Head of caudate nucleus (tissue), 42 donors: ENCODE results near the gene LCP1.
A peak's percentile ranks its signal among the peaks of the same experiment; 100 is the strongest.

ENCODE experiments used
- DNase-seq, 42 donors: peaks; one replicate each; pipeline versions ENCODE4 v3.0.0 to v3.0.0-alpha.2; 2020 to 2021; ENCODE audit warnings: mixed read lengths in 7 of 42
- intact Hi-C: fragments of 100-400 bp; cut with DNase I; formaldehyde crosslinking; loops from one replicate; pipeline ENCODE4 v1.15.0; 2022

LCP1 gene

DNA sequence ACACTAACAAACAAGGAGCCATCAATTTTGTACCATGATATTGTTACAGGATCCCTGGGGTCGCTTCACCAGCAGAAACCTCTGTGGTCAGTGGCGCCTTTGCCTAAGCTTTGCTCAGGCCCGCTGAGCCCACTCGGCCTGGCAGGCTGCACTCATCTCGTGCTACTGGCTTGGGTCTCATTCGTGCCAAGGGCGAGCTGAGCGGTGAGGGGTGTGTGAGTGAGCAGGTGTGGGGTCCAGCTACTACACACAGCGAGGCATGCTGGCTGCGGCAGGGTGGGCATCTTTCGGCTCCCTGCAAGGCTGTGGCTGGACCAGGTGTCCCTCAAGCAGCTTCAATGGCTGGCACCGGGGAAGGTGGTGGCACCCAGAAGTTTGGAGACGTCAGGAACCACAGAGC, 96.2 kb downstream of the LCP1 start:
- DNase-seq, result no peak

DNA sequence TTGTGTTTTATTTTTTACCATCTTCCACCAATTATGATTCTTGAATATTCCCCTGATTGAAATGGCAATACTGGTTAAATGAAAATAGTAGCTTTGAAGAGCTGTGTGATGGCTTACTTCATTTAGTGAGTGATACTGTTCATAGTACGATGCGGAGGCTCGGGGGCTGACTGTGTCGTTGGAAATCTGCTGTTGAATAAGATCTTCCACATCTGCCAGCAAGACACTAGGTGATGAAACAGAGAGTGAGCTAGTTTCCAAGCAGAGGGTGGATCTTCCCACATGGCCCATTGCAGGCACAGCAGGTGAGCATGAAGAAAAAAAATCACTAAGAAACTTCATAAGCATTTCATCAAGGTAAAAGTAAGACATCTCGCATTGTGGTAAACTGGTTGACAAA, 99.7 kb downstream of the LCP1 start:
- peak in 37 of 42 donors; percentile 17 to 86 (median 57) for DNase-seq

More for the DNA sequence above, 96.2 kb downstream of the LCP1 start:
- intact Hi-C loops, result no loop called here

DNA sequence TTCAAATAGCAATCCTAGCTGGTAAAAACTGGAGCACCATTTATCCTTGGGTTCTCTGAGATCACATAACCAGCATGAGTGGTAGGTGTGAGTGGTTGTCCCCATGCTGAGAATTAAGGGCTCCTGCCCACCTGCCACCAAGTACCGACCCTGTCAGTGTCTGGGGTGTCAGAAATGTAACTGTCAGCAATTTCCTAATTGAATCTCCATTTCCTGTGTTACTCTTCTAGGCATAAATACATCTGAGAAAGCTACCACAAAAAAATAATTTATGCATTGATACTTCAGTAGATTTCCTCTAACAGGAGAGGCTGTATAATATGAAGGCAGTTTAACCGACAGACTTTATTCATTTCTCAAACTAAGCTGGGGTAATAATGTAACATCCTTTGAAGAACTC, 102.2 kb downstream of the LCP1 start:
- intact Hi-C loops, result no loop called here
- no peak for DNase-seq

More for the DNA sequence above, 99.7 kb downstream of the LCP1 start:
- intact Hi-C loops, result no loop called here

DNA sequence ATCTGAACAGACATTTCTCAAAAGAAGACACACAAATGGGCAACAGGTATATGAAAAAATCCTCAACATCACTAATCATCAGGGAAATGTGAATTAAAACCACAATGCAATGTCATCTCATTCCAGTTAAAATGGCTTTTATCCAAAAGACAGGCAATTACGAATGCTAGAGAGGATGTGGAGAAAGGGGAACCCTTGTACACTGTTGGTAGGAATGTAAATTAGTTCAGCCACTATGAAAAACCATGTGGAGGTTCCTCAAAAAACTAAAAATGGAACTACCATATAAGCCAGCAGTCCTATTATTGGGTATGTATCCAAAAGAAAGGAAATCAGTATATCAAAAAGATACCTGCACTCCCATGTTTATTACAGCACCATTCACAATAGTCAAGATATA, 104.7 kb downstream of the LCP1 start:
- intact Hi-C loops, result no loop called here
- DNase-seq, result no peak

DNA sequence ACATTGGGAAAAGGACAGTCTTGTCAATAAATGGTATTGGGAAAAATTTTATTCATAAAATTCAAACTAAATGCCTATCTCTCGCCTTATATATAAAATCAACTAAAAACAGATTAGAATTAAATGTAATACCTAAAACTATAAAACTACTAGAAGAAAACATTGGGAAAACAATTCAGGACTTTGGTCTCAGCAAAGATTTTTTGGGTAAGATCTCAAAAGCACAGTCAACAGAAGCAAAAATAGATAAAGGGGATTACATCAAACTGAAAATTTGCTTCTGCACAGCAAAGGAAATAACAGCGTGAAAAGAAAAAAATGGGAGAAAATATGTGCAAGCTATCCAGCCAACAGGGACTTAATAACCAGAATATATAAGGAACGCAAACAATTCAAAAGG, 105.2 kb downstream of the LCP1 start:
- intact Hi-C loops, result no loop called here

More for the DNA sequence above, 105.2 kb downstream of the LCP1 start:
- no peak for DNase-seq
